ENCODE results near the gene UNG.

Gene UNG

DNA sequence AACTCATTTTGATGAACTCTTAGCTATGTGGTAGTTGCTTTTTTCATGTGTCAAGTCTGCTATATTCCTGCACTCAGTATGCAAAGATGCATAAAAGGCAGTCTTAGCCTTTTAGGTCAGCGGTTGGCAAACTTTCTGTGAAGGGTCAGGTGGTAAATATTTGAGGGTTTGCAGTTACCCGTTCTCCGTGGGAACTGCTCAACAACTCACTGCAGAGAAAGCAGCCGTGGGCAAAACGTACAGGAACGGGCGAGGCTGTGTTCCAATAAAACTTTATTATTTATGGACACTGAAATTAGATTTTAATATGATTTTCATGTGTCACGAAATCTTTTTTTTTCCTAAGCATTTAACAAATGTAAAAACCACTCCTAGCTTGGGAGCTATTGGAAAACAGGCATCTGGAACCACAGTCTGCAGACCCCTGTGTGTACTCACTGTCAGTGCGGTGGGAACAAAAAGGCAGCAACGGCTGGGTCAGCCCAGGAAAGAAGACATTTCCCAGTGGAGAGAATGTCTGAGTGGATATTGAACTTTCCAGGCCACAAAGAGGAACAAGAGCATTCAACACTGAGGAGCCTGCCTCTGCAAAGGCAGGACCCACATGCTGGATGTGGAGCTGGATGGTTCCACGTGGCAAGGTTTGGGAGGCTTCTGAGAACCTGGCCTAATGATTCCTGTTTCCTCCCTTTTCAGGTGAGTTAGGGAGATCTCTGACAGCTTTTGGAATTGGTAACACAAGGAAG is 15.5 kb downstream of the UNG start:
- no peak for DNase-seq (ENCODE audit: low read depth)
- TF ChIP-seq, protein P1, sequence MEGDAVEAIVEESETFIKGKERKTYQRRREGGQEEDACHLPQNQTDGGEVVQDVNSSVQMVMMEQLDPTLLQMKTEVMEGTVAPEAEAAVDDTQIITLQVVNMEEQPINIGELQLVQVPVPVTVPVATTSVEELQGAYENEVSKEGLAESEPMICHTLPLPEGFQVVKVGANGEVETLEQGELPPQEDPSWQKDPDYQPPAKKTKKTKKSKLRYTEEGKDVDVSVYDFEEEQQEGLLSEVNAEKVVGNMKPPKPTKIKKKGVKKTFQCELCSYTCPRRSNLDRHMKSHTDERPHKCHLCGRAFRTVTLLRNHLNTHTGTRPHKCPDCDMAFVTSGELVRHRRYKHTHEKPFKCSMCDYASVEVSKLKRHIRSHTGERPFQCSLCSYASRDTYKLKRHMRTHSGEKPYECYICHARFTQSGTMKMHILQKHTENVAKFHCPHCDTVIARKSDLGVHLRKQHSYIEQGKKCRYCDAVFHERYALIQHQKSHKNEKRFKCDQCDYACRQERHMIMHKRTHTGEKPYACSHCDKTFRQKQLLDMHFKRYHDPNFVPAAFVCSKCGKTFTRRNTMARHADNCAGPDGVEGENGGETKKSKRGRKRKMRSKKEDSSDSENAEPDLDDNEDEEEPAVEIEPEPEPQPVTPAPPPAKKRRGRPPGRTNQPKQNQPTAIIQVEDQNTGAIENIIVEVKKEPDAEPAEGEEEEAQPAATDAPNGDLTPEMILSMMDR (conservative IDR thresholded peaks at IDR 0.05; ENCODE audit: low read length), result no peak
- H3K4me3 ChIP-seq (ENCODE audit: low read length), result no peak overlapping the region

DNA sequence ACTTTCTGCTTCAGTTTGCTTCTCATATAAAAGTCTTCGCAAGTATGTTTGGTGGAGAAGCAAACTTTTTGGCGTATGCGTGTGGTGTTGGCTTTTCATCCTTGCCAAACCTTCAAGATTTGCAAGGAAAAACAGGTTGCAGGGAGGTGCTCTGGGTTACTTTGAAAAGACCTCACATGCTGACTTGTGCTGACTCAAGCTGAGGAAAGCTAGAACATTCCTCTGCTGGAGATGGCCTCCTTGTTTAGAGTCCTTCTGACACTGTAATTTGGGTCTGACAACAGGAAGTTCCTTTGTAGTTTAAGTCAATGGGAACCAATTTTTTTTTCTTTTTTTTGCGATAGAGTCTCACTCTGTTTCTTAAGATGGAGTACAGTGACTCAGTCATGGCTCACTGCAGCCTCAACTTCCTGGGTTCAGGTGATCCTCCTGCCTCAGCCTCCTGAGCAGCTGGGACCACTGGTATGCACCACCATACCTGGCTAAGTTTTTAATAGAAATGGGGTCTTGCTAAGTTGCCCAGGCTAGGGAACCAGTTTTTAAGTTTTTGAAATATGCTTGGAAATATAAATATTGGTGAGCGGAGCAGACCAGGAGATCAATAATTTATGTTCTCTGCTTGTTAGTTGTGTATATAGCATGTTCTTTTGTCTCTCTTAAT is 16.4 kb downstream of the UNG start:
- TF ChIP-seq, protein P1 (conservative IDR thresholded peaks at IDR 0.05; ENCODE audit: low read length), result no peak
- DNase-seq (ENCODE audit: low read depth), result no peak

GRCh38 chr12:109114644-109115043 is 17.2 kb downstream of the UNG start:
- no peak overlapping the region for H3K4me3 ChIP-seq (ENCODE audit: low read length)
- TF ChIP-seq, protein P1 (conservative IDR thresholded peaks at IDR 0.05; ENCODE audit: low read length), result no peak
- DNase-seq (ENCODE audit: low read depth), result no peak

More for the DNA sequence above, 16.4 kb downstream of the UNG start:
- H3K4me3 ChIP-seq (ENCODE audit: low read length), result no peak overlapping the region

GRCh38 chr12:109115404-109115757 is 18.0 kb downstream of the UNG start:
- TF ChIP-seq, protein P1 (conservative IDR thresholded peaks at IDR 0.05; ENCODE audit: low read length), result no peak
- no peak for DNase-seq (ENCODE audit: low read depth)
- H3K4me3 ChIP-seq (ENCODE audit: low read length), result no peak overlapping the region

DNA sequence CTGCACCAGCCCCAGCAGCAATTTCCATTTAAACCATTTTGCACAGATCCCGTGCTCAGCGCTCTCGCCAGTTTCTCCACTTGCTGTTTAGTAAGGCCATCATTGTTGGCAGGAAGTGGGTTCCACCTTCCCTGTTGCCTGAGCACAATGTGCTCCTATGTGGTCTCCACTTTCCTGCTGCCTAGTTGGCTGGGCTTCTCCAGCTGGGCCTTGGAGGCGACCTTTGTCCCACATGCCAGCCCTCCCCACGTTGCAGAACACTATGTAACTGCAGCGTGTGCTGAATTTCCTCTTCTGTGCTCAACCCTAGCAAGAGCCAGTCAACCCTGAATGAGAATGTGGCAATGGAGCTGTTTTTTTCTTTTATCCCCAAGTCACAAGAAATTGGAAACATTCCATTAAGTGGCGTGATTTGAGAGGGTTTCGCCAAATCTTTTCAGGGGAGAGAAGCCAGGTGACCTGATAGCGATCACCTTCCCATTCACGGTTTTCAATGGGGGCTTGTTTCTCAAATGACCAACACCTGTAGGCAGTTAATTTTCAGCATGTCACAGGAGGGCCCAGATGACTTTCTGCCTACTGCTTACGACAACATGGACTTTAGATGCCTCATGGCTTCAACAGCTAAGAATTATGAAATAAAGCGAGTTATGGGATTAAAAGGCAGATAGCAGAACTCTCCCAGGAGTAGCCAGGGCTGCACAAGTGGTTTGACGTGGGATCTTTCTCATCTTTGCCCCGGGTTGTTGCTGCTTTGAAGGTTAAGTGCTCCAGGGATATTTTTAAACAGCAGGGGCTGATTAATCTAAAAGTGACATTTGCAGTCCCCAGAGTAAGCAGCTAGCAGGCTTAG is 18.6 kb downstream of the UNG start, which contains the start of gene ACACB:
Gene ACACB, plus strand, starts transcription at position 830 of the 853 bp plus-strand sequence. CDS start 22,819 bp downstream, outside the sequence.
- DNase-seq (ENCODE audit: low read depth), result no peak
- no peak within 1 kb of the TSS for H3K4me3 ChIP-seq (ENCODE audit: low read length)
- TF ChIP-seq, protein P1 (conservative IDR thresholded peaks at IDR 0.05; ENCODE audit: low read length), result no peak

DNA sequence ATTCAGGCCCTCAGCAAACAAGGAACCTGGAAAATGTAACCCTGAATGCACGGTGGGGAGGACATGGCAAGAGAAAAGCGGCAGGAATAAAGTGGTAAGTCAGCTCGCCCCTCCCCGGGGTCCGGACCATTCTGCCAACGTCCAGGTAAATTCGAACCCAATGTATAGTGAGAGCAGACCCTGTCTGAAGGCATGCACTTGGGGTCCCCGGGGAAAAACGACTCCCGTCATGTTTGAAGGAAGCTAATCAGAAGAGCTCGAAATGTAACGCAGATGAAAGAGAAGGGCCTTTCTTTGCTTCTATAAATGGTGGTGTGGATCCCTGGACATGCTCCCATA is 19.2 kb downstream of the UNG start:
- H3K4me3 ChIP-seq (ENCODE audit: low read length), result no peak overlapping the region
- no peak for DNase-seq (ENCODE audit: low read depth)
- TF ChIP-seq, protein P1 (conservative IDR thresholded peaks at IDR 0.05; ENCODE audit: low read length), result no peak

Measured in AG10803 (cell line).